AG09319 (cell line): ENCODE data around the gene ENC1.

ENCODE experiments used
- DNase-seq: peaks from one replicate; pipeline ENCODE4 v3.0.0-alpha.2; 2010; ENCODE audit warnings: low read depth; ENCODE audit errors: extremely low read depth
- CTCF ChIP-seq: IDR thresholded peaks from 2 replicates; pipeline ENCODE4 v1.5.1; 2011; ENCODE audit warnings: low read depth, mild to moderate bottlenecking, inconsistent platforms, low read length, moderate library complexity

ENC1 gene

GRCh38 chr5:74653991-74654390 is 13.5 kb upstream of the ENC1 start:
- no peak for TF ChIP-seq CTCF

GRCh38 chr5:74652576-74652975 is 12.0 kb upstream of the ENC1 start:
- no peak for DNase-seq
- TF ChIP-seq CTCF, result no peak

More at GRCh38 chr5:74653991-74654390, 13.5 kb upstream of the ENC1 start:
- no peak for DNase-seq

GRCh38 chr5:74651710-74652109 is 11.2 kb upstream of the ENC1 start:
- TF ChIP-seq CTCF, result no peak
- no peak for DNase-seq

- no peak for DNase-seq
- TF ChIP-seq CTCF, result no peak
Measured at GRCh38 chr5:74649421-74649973, 9.0 kb upstream of the ENC1 start.

- DNase-seq, result no peak
- peak; percentile 57 for TF ChIP-seq CTCF
Measured at GRCh38 chr5:74648835-74649293, 8.3 kb upstream of the ENC1 start.

- DNase-seq, result no peak
- no peak for TF ChIP-seq CTCF
Measured at GRCh38 chr5:74647096-74647495, 6.6 kb upstream of the ENC1 start.

GRCh38 chr5:74643111-74643562 is 2.6 kb upstream of the ENC1 start:
- no peak for DNase-seq
- TF ChIP-seq CTCF, result no peak
